HT-29 (cell line): ENCODE data around the gene PTPRH. TPM values are rescaled to one million over a fixed set of nuclear protein-coding genes. Genes with fewer than 3 reads are reported as not detected.

Experiments
- DNase-seq: peaks from one replicate; pipeline ENCODE4 v3.0.0-alpha.2; 2015; ENCODE audit warnings: low spot score
- total RNA-seq: library from RNA; depleted of rRNA; stranded (reverse); fragments of >200 nt; shearing (Covaris generic); gene quantifications from 2 replicates; pipeline ENCODE4 v1.2.3, GENCODE V29; 2014

The PTPRH gene
- total RNA-seq, 1 experiment from 2014 or later: 103 TPM

DNA sequence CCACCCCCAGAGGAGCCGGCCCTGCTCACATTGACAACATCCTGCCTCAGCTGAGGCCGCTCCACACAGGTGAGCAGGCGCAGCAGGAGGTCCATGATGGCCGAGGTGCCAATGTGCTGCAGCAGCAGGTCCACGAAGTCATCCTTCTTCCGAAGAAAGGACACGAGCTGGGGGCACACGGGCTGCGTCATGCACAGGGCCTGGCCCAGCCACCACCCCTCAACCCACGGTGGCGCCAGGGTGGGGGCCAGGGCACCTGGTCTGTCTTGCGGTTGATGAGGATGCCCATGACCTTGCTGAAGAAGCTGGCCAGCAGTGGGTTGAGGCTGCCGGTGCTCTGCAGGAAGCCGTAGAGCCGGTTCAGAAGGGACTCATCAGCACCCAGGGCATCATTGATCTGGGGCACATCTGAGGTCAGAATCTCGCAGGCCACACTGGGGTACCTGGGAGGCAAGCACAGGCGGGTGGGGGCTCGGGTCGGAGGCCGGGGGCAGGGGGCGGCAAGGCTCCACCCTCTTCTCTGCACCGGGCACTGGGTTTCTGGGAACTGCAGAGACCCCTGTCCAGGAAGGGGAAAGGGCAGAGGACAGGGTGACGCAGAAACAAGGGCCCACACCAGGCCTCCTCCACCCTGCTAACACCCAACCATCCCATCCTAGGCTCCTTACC lies 36.1 kb upstream of the PTPRH start:
- no peak for DNase-seq

DNA sequence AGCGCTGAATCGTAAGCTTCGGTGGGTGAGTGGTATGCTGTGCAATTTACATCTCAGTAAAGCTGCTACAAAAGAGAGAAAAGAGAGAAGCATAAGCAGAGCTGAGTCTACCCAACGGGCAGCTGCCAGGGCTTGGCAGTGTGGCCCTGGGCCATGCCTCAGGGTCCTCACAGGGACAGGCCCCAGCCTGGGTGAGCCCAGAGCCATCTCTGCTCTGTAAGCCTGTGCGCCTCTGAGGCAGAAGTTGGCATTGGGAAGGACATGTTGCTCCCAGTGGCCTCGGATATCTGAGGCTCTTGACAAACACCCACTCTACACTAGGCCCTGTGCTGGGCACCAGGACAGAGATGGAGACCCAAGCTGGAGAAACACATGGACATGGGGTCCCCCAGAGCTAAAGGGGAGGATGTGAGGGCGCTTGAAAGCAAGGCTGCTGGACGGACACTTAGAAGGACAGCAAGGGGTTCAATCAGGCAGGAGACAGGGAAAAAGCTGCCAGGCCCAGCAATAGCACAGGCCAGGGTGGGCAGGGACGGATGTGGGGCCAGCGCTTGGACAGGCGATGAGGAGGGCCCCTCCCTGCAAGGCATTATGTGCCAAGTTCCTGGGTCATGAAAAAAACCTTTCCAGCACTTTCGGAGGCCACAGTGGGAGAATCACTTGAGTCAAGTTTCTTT lies 34.8 kb upstream of the PTPRH start:
- DNase-seq: no peak

DNA sequence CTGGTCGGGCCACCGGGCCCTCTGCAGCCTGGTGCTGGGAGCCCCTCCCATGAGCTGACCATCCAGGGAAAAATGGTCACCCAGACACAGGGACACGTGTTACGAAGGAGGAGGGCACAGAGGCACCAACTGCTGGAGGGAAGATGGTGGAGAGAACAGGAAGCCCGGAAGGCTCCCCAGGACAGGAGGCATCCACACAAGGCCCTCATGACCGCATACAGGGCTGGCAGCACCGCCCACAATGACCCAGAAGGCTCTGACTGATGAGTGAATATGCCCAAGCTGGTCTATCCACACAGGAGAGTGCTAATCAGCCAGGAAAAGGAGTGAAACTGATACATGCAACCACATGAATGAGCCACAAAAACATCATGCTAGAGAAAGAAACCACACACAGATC lies 33.2 kb upstream of the PTPRH start:
- DNase-seq: no peak

DNA sequence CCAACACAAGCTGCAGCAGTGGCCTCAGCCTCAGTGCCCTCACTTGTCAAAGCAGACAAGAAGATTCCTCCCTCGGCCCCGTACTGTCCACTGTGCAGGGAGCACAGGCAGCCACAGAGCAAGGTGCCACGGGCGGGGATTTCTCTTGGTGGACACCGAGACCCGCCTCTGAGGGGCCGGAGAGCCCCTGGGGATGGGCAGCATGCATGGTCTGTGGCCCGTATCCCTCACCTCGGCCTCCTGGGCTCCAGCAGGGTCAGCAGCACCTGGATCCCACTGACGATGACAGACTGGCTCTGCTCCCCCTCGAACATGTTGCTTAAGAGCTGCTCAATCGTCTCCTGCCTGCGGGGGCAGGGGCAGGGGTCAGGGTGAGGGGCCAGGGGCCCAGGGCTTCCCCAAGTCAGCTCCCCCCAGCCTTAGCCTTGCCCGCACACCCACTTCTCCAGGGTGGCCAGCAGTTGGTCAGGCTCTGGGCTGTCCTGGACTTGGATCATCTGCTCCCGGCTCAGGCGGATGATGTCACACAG lies 32.7 kb upstream of the PTPRH start:
- no peak for DNase-seq

DNA sequence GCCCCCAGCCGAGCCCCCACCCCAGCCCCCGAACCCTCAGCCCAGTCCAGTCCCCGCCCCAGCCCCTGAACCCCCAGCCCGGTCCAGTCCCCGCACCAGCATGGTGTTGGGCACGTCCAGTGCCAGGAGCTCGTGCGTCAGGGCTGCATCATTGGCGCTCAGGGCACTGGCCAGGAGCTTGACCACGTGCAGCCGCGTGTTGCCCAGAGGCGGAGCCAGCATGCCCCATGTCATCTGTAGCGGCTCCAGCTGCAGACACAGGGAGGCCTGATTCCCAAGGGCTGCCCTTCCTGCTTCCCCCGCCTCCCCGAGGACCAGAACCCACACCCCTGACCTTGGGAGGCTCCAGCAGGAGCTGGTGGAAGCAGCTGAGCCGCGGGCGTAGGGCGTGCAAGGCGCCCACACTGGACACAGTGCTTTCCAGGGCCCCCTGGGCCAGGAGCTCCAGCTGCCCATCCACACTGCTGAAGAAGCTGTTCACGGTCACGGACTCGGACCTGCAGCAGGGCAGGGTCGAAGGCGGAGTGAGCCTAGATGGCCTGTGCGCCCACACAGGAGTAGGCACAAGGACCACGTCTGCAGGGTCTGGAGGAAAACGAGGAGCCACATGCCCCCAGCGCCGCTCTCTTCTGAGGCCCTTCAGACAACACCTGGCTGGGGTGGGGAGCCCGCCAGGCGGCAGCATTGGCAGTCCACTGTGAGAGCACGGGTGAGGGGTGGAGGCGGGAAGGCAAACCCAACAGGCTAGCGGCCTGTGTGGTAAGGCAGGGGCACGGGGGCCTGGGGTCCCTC lies 32.0 kb upstream of the PTPRH start:
- DNase-seq: no peak

DNA sequence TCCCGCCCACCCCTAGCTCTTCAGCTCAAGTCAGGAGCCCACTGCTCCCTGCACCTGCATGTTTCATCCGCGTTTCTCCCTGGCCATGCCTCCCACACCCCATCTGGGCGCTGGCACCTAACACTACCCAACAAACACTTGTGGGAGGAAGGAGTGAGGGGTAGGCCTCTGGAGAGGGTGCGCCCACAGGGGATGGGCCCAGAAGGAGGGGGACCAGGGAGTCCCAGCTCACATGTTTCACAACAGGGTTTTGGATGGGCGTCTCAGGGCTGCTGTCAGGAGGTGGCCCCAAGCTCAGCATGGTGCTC lies 31.4 kb upstream of the PTPRH start:
- no peak for DNase-seq

DNA sequence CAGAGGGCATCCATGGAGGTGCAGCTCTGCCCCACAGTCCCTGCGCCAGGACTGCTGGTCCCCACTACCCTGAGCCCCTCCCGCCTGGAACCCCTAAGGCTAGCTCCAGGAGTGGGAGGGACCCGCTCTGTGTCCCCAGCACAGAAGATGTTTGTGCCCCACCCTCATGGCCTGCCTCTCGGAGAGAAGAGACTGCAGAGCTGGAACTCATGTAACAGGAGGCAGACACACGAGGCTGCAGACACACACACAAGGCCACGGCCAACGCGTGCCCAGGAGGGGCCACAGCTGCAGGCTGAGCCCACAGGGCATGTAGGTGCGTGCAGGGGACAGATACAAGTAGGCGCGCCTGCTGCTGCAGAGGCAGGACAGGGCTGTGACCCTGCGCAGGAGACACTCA lies 29.7 kb upstream of the PTPRH start:
- no peak for DNase-seq

DNA sequence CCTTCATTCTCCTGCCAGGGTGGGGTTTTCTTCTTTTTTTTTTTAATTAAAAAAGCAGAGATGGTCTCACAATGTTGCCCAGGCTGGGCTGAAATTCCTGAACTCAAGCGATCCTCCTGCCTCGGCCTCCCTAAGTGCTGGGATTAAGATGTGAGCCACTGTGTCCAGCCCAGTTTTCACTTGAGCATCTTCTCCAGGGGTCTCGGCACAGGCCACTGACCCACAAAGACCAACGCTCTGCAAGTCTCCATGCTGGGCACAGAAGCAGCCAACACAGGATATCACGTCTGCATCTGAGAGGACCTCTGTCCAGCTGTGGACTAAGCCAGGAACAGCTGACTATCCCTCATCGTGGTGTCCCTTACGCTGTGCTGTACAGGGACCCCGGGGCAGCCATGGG lies 28.7 kb upstream of the PTPRH start:
- no peak for DNase-seq

DNA sequence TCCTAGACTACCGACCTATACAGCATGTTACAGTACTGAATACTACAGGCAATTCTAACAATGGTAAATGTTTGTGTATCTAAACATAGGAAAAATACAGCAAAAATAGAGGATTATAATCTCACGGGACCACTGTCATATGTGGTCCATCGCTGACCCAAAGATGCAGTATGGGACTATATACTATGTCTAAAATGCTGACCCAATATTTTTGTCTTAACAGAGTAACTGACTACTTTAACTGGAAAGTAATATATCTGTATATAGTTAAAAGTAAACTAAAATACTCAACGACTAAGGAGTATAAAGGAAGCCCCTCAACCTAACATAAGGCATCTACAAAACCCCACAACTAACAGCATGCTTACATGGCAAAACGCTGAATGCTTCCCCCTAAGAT lies 23.7 kb upstream of the PTPRH start:
- DNase-seq: no peak

DNA sequence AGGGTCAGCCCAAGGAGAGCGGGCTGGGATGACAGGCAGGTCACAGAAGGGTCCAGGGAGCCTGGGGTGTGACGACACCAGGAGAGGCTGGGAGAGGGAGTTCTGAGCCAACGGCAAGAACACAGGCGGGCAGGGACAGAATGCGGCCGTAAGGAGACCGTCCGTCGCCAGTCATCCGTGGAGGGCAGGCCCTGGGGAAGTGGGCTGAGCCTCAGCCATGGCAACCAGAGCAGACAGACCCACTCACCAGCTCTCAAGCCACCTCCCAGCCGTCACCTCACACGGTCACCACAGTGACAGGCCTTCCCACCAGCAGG lies 22.9 kb upstream of the PTPRH start:
- DNase-seq: no peak

DNA sequence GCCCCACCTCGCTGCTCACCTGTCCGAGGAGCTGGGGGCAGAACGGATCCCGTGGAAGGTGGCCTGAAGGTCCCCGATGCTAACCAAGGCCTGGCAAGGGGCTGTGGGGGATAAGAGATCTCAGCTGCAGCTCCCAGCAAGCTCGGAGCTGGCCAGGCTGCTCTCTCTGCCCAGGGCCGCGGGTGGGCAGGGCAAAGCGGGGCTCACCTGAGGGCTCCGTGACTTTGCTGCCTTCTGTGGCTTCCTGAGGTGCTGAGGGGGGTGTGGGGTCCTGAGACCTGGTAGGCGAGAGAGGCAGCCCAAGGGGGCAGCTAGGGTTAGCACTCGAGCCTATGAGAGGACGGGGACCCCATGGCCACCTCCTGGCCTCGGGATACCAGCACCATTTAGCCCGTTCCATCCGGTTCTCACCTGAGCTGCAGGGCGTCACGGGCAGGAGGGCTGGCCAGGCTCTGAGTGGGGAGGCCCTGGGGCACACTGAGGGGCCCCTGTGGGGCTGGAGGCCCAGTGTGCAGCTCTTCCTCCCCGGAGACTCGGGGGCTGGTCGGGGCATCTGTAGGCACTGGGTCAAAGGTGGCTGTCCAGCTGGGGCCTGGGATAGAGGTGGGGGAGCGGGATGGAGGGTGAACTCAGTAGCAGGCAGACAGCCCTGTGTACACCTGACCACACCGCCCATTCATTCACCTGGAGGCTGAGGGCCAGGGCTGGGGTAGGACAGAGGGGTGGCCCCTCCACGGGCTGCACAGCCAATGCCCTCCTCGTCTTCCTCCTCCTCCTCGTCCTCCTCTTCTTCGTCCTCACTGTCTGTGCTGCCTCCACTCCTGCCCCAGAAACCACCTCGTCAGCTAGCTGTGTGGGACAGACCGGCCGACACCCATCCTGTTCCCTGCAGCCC lies 22.3 kb upstream of the PTPRH start:
- DNase-seq: no peak

DNA sequence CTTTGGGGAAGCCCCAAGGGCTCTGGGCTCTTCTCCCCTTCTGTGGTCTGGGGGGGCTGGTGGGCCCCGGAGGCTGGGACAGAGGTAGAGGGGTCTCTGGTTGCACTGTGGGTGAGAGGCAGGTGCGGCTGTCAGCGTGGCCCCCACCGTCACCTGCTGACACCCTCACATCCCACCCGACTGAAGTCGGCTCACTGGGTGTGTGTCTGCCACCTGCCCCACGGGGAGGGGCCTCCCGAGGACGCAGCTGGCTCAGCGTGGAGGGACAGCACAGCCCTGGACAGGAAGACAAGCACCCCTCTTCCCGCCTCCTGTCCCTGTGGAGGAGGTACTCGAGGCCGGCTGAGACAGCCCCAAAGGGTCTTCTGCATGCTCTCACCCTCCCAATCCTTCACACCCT lies 21.5 kb upstream of the PTPRH start:
- no peak for DNase-seq

DNA sequence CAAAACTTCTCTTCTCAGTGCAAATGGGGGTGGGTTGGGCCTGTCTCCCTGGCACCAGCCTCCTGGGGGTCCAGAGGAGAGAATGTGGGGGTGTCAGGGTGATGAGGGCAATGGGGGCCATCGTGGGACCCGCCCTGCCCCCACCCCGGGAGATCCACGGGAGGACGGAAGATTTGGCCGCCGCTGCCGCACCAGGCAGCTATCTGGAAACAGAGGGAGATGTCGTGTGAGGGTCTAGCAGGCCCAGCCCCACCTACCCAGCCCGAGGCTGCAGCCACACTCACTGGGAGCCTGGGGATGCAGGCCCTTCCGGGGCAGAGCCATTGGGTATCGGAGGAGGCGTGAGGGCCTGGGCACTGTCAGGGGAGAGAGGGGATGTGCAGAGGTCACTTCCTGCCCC lies 21.0 kb upstream of the PTPRH start:
- DNase-seq: no peak

DNA sequence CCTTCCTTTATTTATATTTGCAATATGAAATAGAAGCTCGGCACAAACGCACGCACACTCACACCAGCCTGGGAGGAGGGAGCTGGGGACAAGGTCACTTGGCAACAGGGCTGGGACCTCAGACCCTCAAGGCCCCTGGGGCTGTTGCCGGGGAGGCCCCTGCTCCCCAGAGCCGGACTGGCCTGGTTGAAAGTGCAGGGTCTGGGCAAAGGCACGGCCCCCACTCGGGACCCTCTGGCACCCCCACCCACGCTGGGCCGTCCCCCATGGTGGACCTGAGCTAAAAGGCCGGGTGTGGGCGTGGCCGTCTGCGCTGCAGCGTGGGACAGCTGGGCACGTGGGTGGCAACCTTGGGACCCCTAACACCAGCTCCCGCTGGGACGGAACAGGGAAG lies 20.5 kb upstream of the PTPRH start:
- DNase-seq: no peak

DNA sequence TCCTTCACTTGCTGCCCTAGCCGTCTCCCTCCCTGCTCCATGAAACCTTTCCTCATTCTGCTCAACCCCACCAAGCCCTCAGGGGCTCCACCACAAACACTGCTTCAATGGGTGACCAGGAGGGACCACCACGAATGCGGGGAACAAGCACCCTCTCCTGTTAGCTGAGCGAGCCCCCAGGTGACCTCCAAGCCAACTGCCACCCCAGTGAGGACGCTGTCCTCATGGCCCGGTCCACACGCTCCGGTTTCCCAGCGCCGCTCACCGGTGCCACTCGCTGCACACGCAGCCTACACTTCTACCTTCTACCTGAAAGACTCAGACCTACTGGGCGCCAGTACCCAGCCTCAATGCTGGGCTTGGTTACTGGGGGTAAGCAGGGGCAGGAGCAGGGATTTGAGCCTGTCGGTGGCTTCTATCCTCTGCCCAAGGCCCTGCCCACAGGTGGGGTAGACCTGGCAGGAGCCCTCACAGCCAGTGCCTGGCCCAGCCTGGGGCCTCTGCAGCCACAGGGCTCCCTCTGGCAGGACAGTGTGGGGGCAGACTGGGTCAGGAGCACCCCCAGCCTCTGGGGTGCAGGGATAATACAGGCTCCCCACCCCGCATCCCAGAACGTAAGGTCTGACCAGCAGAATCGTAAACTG lies 20.0 kb upstream of the PTPRH start:
- no peak for DNase-seq

DNA sequence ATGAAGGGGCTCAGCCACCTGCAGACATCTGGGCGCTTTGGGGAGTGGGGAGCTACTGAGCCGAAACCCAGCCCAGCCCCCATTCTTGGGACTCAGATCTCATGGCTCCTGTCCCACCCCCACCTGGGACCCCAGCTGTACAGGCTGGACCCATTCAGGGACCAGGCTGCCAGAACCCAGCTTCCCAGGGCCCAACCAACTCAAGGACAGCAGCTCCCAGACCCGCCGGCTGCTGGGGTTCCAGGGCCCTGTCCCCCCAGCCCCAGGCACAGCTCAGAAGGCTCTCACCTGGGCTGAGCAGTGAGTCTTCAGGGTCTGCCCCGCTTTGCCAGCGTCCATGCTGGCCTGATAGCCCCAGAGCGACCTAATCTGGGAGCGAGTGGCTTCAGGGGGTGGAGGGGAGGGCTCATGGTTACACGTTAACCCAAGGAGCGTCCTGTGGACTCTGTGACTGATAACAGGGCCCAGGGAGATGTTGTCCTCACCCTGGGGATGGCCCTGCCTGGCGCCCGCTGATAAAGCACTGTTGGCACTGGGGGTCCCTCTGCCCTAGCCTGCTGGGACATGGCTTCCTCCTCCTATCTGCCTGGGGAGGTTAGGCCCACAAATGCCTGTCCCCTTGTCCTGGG lies 19.2 kb upstream of the PTPRH start, which contains the start of gene TMEM86B:
Gene TMEM86B (minus strand): TSS at position 361 of the 629 bp plus-strand sequence. CDS start 22 bp downstream, at position 339.
- no peak for DNase-seq

DNA sequence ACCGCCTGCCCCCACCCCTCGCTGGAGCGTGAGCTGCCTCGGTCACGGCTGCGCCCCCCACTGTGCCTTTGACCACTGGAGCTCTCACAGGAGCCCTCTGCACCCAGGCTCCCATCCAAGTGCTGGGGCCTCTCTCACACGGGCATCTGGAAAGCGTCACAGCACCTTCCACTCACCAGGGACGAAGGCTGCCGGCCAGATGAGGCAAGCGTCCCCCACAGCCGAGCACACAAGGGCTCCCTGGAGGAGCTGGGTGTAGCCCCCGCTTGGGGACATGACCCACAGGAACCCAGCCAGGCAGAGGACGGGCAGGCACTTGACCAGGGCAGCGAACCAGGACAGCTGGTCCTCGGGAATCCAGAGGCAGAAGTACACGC lies 18.7 kb upstream of the PTPRH start:
- DNase-seq: no peak

DNA sequence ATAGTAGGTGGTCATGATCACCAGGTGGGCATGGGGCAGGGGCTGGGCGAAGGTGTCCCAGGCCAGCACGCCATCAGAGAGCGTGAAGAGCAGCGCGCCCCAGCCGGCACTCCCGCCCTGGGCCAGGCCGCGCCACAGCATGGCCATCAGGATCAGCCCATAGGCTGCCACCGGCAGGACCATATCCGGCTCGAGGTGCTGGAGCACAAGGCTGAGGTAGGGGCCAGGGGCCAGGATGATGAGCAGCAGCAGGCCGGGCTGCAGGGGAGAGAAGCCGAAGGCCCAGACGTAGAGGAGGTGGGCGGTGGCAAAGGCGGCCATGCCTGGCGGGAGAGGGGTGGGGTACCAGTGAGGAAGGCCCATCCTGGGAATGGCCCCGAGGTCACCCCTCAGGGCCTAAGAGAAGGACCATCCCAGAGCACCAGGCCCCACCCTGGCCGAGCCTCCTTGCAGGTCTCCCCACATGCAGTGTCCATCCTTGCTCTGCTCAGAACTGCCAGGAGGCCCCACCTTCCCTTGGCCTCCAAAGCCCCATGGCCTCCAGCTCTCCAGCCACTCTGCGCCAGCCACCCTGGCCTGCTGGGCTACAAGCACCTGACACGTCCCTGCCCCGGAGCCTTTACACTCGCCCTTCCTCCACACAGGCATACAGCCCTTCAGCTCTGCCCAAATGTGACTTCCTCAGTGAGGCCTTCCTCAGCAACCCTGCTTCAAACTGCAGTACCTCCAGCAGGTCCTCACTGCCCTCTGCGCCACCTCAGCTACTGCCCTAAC lies 18.1 kb upstream of the PTPRH start:
- DNase-seq: no peak

DNA sequence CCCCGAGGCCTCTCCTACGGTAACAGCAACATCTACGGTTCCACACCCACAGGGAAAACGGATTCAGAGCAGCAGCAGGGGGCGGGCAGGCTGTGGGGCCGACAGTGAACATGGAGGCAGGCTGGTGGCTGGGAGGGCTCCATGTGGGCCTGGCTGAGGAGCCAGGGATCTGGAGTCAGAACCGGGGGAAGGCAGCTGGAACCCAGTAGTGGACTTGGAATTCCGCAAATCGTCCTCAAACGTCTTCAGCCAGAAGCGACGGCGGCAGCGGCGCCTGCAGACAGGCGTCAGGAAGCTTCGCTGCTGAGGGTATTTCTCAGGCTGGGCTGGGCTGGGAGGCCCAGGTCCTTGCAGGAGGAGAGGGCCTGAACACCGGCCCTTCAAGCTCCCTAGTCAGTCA lies 17.5 kb upstream of the PTPRH start:
- no peak for DNase-seq

DNA sequence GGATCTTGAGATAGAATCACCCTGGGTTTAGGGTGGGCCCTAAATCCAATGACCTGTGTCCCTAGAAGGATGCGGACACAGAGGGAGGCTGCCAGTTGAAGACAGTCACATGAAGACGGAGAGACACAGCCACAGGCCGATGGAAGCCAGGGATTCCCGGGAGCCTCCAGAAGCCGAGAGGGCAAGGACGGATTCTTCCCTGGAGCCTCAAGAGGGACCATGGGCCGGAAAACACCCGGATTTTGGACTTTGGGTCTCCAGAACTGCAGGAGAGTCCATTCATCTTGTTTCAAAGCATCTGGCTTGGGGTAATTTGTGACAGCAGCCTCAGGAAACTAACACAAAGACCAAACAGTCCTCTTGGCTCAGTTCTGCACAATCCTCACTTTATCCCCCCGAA lies 17.0 kb upstream of the PTPRH start:
- DNase-seq: no peak
